HG02852 (cell line): Measurements from ENCODE around the gene ASPSCR1.

Experiments used
- ATAC-seq: cut with Tn5 transposase; IDR thresholded peaks from one replicate; pipeline ENCODE4 v1.9.1; 2021; ENCODE audit warnings: mild to moderate bottlenecking, moderate library complexity; ENCODE audit not compliant: unreplicated experiment

Gene ASPSCR1

DNA sequence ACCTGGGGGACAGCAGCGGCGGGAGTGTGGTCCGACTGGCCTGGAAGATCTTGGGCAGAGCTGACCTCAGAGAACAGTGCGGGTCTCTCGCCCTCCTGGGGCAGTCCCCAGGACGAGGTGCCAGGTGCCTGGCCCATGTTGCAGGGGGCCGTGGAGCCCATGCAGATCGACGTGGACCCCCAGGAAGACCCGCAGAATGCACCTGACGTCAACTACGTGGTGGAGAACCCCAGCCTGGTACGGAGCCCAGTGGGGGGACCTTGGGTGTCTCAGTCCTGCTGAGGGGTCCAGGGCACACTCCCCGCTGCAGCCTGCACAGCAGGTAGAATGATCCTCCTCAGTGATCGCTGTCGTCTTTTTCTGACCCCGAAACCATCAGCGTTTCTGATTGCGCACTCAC is 75.7 kb downstream of the ASPSCR1 start:
- no peak for ATAC-seq

DNA sequence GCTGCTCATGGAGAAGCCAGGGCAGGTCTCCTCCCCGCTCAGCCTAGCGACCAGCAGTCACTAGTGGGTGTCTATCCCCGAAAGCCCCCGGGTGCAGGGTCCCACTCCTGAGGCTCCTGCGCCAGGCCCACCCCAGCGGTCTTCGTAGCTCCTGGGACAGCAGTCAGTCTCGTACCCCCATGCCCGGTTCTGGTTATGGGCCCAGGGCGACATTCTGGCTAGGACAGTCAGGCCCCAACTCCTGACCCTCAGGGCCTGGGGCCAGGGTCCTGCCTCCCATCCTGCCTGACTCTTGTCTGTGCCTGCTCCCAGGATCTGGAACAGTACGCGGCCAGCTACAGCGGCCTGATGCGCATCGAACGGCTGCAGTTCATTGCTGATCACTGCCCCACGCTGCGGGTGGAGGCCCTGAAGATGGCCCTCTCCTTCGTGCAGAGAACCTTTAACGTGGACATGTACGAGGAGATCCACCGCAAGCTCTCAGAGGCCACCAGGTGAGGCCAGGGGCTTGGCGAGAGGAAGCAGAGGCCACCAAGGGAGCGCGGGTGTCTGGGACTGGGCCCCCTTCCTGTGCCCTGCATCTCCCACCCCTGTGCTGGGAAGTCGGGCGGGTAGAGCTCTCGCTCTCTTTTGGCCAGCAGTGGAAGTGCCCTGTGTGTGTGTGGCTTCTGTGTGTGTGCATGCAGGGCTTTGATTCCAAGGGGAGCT is 76.3 kb downstream of the ASPSCR1 start:
- no peak for ATAC-seq

DNA sequence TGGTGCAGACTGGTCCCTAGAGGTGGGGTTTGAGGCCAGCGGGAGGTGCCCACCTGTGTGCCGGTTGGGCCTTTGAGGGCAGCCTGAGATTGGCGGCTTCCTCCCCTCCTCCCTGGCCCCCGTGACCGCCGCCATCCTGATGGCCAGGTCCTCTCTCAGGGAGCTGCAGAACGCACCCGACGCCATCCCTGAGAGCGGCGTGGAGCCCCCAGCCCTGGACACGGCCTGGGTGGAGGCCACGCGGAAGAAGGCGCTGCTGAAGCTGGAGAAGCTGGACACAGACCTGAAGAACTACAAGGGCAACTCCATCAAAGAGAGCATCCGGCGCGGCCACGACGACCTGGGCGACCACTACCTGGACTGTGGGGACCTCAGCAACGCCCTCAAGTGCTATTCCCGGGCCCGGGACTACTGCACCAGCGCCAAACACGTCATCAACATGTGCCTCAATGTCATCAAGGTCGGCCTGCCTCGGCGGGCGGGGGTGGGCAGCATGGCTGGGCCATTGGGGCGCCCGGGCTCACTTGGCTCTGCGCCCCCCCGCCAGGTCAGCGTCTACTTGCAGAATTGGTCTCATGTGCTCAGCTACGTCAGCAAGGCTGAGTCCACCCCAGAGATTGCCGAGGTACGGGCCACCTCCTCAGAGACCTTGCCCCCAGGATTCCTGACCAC is 77.1 kb downstream of the ASPSCR1 start:
- ATAC-seq, result no peak

DNA sequence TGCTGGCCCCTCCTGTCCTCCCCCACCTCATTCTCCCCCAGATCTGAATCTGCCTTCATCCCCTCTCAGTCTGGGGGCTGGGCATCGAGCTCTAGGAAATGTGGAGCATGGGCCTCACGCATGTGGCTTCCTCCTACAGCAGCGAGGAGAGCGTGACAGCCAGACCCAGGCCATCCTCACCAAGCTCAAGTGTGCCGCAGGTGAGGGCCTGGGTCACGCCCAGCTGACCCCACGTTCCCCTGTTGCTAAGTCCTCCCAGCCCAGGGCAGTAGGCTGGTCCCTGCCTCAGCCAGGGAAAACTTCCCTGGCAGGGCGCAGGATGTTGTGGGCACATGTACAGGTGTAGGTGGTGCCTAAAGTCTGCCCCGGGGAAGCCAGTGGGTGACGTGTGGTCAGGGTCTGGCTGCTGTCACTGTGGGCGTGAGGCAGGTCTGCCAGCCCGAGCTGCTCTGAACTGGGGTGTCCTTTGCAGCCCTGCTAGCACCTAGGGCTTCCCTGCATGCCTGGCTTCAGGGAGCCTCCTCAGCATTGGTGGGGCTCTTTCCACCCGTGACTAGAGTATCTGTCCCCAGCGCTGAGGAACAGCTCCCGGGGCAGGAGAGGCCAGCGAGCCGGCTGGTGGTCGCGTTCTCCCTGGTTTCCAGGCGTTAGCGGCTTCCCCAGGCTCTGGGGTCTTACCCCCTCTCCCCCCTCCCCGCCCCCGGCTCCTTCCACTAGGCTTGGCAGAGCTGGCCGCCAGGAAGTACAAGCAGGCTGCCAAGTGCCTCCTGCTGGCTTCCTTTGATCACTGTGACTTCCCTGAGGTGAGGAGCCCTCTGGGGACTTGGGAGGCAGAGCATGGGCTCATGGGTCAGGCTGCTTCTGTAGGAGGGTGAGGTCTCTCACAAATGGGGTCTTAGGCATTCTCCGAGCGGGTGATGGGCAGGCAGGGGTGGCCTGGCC is 77.9 kb downstream of the ASPSCR1 start:
- no peak for ATAC-seq

DNA sequence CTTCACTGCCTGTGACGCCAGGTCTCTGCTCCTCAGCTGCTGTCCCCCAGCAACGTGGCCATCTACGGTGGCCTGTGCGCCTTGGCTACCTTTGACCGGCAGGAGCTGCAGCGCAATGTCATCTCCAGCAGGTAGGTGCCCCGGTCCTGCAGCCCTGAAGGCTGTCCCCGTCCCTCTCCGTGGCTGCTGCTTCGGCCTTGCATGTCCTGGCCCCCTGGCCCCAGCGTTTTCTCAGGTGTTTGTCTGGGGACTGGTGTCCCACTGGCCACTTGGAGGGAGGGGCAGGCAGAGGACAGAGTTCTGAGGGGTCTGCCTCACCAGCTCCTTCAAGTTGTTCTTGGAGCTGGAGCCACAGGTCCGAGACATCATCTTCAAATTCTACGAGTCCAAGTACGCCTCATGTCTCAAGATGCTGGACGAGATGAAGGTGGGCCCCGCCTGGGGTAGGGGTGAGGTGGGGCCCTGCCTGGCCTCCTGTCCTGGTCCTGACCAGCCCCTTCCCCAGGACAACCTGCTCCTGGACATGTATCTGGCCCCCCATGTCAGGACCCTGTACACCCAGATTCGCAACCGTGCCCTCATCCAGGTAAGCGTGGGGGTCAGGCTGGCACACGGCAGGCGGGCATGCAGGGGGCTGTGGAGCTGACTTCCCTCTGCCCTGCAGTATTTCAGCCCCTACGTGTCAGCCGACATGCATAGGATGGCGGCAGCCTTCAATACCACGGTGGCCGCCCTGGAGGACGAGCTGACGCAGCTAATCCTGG is 78.7 kb downstream of the ASPSCR1 start:
- ATAC-seq, result no peak

DNA sequence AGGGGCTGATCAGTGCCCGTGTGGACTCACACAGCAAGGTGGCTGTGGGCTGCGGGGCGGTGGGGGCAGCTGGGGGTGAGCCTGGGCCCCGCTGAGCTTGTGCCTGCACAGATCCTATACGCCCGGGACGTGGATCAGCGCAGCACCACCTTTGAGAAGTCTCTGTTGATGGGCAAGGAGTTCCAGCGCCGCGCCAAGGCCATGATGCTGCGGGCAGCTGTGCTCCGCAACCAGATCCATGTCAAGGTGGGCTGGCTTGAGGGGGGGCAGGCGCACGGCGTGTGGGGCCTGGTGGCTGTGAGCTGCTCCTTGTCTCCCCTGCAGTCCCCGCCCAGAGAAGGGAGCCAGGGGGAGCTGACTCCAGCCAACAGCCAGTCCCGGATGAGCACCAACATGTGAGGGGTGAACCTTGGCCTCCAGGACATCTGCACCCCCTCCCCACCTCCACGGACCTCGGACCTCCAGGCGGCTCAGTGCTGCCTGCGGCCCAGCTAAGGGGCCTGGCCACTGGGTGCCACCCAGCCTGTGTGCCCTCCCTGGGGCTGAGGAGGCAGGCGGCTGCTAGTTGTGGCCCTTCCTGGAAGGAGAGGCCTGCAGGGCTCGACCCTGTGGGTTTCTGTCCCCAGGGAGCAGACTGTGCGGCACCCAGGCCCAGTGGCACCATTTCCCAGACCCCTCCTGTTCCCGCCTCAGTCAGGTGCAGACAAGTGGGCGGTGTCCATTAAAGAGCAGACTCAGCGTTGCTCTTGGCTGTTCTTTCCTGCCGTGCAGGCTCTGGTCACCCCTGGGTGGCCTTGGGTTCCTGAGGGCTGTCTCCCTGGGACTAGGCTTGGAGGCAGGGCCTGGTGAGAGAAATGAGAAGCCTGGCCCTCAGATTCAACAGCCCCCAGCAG is 79.5 kb downstream of the ASPSCR1 start:
- no peak for ATAC-seq

DNA sequence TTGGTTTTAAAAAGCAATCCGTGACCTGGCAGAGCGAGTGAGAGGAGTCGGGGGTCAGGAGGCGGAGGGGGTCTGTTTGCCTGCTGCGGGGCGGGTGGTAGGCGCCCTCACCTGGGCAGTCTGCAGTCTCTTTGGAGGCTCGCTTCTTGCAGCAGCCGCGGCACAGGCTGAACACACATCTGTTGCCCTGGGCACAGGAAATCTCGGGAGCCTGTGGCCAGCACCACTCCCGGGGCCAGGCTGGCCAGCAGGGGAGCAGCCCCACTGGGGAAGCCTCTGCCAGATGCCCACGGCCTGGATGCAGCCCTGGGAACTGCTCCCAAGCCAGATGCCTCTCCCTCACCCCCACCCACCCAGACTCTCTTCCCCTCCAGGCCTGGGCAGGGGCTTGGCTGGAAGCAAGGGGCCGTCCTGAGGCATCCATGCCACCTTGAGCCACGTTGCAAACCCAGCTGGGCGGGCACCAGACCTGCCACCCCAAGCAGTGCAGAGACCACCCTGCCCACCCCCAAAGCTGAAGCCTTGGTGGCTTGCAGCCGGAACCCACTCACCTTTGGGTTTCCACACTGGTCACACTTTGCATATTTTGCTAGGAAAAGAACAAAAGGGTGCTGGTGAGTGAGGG is 80.9 kb downstream of the ASPSCR1 start:
- ATAC-seq, result no peak

DNA sequence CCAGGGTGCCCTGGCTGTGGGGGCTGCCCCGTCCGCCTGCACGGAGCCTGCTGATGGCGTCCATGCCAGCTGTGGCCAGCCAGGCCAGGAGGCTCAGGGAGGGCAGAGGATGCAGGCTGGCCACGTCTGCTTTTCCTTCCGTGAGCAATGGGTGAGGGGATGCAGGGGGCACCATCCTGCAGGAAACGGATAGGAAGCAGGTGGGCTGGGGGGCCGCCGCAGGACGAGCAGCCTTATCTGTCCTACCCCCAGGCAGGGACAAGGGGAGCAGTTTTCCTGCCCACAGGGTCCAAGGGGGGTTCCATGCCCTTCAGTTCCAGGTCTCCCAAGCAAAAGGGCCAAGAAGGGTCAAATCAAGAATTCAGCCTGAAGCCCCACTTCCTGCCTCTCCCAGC is 81.4 kb downstream of the ASPSCR1 start:
- no peak for ATAC-seq

DNA sequence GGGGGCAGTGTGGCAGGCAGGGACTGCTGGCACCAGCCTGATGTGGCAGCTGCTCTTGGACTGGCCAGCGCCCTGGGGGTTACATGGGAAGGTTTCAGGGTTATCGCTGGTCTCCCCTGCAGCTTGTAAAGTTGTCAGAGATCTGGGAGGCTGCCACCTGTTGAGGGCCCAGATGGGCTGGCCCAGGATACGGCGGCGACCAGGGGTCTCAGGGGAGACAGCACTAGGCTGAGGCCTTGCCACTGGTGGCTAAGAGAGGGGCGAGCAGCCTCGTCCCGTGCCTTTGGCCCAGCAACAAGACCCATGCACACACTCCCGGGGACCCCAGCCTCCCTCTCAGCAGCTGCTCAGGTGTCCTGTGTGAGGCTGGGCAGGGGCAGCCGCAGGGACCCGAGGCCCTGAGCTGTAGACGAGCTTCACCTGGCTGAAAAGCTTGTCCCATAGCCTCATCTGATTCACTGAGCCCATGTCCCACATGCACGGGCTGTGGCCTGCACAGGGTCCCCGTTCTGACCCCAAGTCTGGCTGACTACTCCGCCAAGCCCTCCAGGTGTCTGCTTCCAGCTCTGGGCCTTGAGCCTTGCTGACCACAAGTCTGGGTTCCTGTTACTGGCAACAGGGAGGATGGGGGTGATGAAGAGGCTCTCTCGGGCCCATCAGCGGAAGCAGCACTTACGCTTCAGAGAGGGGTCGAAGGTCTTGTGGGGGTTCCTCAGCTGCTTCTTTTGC is 82.0 kb downstream of the ASPSCR1 start:
- ATAC-seq, result no peak

DNA sequence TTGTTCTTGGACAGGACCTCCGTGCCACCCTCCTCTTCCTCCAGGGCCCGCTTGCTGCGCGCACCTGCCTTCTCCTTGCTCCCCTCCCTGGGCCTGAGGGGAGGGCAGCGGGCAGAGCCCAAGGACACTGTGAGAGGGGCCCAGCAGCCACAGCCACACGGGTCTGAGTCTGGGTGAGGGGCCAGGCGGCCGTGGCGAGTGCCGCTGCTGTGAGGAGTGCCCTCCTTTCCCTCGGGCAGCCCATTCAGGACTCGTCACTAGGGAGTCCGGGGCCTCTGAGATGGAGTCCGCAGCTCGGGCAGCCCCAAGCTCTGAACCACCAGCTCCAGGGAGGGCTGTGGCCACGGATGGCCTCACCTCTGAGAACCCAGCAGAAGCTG is 82.6 kb downstream of the ASPSCR1 start:
- ATAC-seq, result no peak

DNA sequence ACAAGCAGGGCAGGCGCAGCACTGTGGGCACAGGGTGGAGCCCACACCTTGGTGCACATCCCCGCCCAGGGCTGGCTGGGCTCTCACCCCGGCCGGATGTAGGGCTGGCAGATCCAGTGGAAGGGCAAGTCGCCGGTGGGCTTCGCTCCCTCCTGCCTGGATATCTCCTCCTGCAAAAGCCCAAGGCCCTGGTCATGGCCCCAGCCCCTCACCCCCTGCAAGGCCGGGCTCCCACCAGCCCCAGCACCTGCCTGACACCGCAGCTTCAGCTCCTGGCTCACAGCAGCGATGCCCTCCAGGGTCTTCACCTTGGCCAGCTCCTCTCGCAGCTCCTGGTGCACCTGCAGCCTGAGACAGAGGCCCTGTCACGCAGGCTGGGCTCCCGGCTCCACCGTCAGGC is 83.2 kb downstream of the ASPSCR1 start:
- no peak for ATAC-seq

DNA sequence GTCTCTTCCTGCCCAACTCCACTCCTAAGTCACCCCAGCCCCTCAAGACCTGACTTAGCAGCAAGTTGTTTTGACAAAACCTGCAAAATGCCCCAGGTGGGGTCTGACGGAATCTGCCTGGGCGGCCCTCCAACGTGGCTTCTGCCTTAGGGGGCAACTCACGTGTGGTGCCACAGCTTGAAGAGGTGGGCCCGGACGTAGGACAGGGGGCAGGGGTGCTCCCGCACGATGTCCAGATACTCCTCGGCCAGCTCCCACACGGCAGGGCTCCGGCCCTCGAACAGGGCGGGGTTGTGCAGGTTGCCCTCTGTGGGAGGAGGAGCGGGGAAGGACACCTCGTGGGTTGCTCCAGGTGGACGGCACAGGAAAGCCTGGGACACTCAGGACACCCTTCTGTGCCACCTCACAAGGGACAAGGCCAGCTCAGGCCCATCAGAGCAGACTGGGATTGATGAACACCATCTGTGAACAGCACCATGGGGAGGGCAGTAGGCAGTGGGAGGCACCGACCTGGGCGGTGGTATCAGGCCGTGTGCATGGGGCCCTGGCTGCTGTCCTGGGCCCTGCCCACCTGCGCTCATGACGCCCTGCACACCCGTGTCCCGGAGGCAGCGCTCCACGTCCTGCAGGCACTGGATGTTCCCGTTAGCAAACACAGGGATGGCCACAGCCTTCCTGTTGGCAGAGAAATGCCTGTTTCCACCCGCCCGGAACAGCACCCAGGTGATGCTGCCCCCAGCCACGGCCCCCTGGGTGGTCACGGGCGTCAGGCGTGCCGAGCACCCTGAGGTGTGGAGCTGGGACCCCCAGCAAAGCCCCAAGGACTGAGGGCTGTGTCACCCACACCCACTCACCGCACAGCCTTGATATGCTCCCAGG is 83.9 kb downstream of the ASPSCR1 start:
- ATAC-seq, result no peak

DNA sequence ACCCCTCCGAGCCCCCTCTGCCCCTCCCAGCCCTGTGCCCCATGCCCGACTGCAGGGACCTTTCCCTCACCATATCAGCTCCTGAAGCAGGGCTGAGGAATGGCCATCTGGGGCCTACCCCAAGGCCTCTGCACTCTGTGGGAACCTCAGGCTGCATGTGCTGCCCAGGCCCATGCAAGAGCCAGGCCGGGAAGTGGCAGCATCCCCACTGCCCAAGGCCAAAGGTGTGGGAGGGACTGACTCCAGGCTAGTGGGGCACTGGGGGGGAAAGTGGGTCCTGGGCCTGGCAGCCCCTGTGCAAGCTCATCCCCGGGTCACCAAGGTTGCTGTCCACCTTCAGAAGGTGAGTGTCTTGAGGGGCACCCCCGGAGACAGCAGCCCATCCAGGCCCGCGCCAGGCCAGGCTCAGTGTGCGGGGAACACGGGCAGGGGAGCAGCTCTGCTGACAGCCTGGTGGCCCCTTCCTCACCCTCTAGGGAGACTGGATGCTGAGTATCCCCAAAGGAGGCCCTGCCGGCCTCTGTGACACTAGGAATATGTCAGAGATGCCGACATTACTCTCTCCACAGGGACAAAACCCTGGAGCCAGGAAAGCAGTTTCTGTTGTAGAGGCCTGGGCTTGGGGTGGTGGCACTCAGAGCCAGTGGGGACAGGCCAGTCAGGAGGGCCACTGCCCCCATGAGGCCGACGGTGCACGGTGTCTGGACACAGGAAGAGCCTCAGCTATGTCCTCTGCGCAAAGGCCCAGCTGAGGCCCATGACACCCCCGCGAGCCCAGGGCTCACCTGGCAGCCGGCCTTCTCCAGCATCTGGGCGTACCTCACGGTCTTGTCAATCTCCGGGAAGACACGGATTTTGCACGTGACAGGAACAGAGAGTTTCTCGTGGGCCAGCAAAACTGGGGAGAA is 84.9 kb downstream of the ASPSCR1 start:
- no peak for ATAC-seq

DNA sequence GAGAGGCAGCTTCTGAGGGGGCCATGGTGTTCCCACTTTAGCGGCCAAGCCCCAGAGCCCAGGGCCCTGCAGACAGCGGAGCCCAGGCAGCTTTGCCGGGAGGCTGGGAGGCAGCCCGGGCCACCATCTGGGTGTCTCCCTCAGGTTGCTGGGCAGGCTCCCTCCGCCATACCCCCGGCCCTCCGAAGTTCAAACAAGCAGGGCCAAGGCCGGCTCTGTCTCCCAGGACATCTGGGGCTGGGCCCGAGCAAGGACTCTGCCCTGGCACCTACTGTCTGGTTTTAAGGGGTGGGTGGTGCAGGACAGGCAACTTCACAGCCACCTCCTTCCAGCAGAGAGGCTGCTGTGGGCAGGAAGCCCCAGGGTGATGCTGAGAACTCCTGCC is 85.5 kb downstream of the ASPSCR1 start:
- ATAC-seq, result no peak

DNA sequence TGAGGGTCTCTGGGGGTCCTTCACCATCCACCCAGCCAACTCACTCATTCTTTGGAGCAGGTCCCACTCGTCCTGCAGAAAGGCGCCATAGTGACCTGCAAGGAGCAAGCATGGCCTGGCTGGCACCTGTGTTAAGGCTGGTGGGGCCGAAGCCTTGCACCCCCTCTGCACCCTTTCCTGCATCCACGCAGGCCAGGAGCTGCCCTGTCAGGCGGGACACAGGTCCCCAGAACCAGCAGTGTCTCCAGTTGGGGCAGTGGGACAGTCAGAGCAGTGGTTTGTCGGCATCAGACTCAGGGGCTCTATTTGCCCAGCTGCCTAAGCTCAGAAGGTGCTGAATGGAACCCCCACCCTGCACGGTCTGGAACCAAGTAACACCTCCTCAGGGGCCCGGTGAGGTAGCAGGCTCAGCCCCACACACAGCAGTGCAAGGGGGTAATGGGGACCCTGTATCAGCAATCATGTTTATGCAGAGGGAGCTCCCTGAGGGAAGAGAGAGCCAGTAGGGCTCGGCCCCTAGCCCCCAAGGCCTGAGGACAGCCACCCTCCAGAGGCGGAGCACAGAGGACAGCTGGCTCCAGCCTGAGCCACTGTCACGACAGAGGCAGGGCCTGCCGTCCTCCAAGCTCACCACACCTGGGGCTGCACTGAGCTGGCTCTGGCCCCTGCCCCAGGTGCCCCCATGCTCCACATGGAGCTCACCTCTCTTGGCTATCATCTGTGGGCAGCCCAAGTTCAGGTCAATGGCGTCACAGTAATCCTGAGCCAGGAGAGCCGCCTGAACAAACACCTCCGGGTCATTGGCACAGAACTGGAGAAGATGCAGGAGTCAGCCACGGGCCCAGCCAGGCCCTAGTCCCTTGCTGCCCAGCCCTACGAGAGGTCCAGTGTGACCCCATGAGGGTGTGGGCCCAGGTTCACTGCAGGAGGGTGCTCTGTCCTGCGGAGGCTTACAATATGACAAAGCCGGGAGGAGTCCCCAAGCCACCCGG is 86.3 kb downstream of the ASPSCR1 start:
- no peak for ATAC-seq
